Sigmoid colon (tissue), 7 donors: Measurements from ENCODE around the gene NEIL1. TPM values are rescaled to one million over a fixed set of nuclear protein-coding genes. Genes with fewer than 3 reads are reported as not detected.
"Not testable (repeated sequence)": the region's sequence is repeated elsewhere in the genome, so short reads cannot be mapped to it uniquely, and the experiment has no call there.

Experiments
- DNase-seq: peaks from one replicate; pipeline ENCODE4 v3.0.0-alpha.2; 2019
- H3K27ac ChIP-seq, 4 donors: fragments of 200-600 bp; sonication (generic); one replicate each; pipeline ENCODE4 v1.5.1; 2016 to 2019; ENCODE audit warnings: mild to moderate bottlenecking in 1 of 4
- H3K27me3 ChIP-seq, 3 donors: fragments of 200-600 bp; sonication (generic); one replicate each; pipeline ENCODE4 v1.5.1; 2019; ENCODE audit warnings: mild to moderate bottlenecking in 1 of 3
- H3K36me3 ChIP-seq, 4 donors: fragments of 200-600 bp; sonication (generic); one replicate each; pipeline ENCODE4 v1.5.1; 2016 to 2019
- H3K4me1 ChIP-seq, 4 donors: fragments of 200-600 bp; sonication (generic); one replicate each; pipeline ENCODE4 v1.5.1; 2017 to 2019
- H3K4me3 ChIP-seq, 4 donors: fragments of 200-600 bp; sonication (generic); one replicate each; pipeline ENCODE4 v1.5.1; 2017 to 2019; ENCODE audit warnings: mild to moderate bottlenecking in 2 of 4, moderate library complexity in 1 of 4
- H3K9me3 ChIP-seq, 4 donors: fragments of 200-600 bp in 3 of 4; sonication (generic) in 3 of 4; one replicate each; pipeline versions ENCODE4 v1.5.1 to v1.6.1; 2013 to 2019
- EP300 ChIP-seq, 4 donors: sonication (generic); formaldehyde crosslinking; IDR thresholded peaks; one replicate each; pipeline ENCODE4 v1.6.1; 2017; ENCODE audit warnings: antibody characterized with exemption in 4 of 4
- POLR2A ChIP-seq, 2 donors: fragments of 450-650 bp; IDR thresholded peaks; one replicate each; pipeline ENCODE4 v1.6.1; 2016; ENCODE audit warnings: antibody characterized with exemption in 2 of 2, mild to moderate bottlenecking in 2 of 2, moderate library complexity in 2 of 2
- POLR2AphosphoS5 ChIP-seq, 4 donors: sonication (generic); formaldehyde crosslinking; IDR thresholded peaks; one replicate each; pipeline ENCODE4 v1.6.1; 2017; ENCODE audit warnings: antibody characterized with exemption in 4 of 4
- WGBS, 2 donors: extraction: QIAGEN DNeasy Blood & Tissue Kit; methylation state at CpG; one replicate each; pipeline ENCODE4 v1.1.7; 2013; 5-methylcytosine and 5-hydroxymethylcytosine counted together
- intact Hi-C: fragments of 100-400 bp; cut with DNase I; formaldehyde crosslinking; loops from one replicate; pipeline ENCODE4 v1.15.1; 2023
- polyA plus RNA-seq, 3 donors: library from polyadenylated mRNA; stranded (reverse); fragments of 200-250 nt; gene quantifications; one replicate each; pipeline ENCODE4 v1.2.3, GENCODE V29; 2013
- total RNA-seq, 4 donors: library from RNA; depleted of rRNA; stranded (reverse); fragments of >200 nt; gene quantifications; one replicate each; pipeline ENCODE4 v1.1.0, GENCODE V29; 2016
- TF ChIP-seq, protein P1 (sequence below), 4 experiments: fragments of 450-650 bp in 3 of 4; fragments of 200-600 bp in 1 of 4; IDR thresholded peaks; one replicate each; pipeline ENCODE4 v1.5.1; 2016 to 2019; ENCODE audit warnings: antibody characterized with exemption in 4 of 4, mild to moderate bottlenecking in 3 of 4, moderate library complexity in 2 of 4
- donor health status: healthy with polysubstance abuse.
- donor health status: Bipolar disorder and iron deficiency.
- donor health status: healthy.

The NEIL1 gene
- total and polyA plus RNA-seq, 7 donors, result 5.4 to 51.5 (median 22.2) TPM

DNA sequence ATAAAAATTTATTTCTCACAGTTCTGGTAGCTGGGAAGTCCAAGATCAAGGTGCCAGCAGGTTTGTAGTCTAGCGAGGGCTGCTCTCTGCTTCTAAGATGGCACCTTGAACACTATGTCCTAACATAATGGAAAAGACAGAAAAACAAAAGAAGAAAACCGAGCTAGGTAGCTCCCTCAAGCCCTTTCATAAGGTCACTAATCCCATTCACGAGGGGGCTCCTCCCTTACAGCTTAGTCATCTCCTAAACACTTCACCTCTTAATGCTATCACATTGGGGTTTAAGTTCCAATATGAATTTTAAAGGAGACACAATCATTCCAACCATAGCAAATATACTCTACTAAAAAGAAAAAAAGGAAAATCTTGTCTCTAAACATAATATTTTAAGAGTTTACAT, 40.7 kb upstream of the NEIL1 start:
- no peak overlapping the region for H3K4me3 ChIP-seq
- peaks cover 0 to 29% (median 12%) of the 10 kb centered on the region in 3 donors for H3K27me3 ChIP-seq
- intact Hi-C loops, result no loop called here
- H3K9me3 ChIP-seq, result no peaks in the 10 kb centered on the region
- no peaks in the 10 kb centered on the region for H3K4me1 ChIP-seq
- no peak for DNase-seq
- TF ChIP-seq POLR2A (IDR thresholded peaks at IDR 0.05), result no peak
- TF ChIP-seq EP300 (IDR thresholded peaks at IDR 0.05), result no peak
- TF ChIP-seq, protein P1, sequence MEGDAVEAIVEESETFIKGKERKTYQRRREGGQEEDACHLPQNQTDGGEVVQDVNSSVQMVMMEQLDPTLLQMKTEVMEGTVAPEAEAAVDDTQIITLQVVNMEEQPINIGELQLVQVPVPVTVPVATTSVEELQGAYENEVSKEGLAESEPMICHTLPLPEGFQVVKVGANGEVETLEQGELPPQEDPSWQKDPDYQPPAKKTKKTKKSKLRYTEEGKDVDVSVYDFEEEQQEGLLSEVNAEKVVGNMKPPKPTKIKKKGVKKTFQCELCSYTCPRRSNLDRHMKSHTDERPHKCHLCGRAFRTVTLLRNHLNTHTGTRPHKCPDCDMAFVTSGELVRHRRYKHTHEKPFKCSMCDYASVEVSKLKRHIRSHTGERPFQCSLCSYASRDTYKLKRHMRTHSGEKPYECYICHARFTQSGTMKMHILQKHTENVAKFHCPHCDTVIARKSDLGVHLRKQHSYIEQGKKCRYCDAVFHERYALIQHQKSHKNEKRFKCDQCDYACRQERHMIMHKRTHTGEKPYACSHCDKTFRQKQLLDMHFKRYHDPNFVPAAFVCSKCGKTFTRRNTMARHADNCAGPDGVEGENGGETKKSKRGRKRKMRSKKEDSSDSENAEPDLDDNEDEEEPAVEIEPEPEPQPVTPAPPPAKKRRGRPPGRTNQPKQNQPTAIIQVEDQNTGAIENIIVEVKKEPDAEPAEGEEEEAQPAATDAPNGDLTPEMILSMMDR (IDR thresholded peaks at IDR 0.05), result no peak
- no peak for TF ChIP-seq POLR2AphosphoS5 (IDR thresholded peaks at IDR 0.05)
- WGBS, 2 donors, result 64 to 69% methylated on average over 3 of the region's 3 CpGs
- no peaks in the 10 kb centered on the region for H3K36me3 ChIP-seq
- no peak overlapping the region for H3K27ac ChIP-seq

DNA sequence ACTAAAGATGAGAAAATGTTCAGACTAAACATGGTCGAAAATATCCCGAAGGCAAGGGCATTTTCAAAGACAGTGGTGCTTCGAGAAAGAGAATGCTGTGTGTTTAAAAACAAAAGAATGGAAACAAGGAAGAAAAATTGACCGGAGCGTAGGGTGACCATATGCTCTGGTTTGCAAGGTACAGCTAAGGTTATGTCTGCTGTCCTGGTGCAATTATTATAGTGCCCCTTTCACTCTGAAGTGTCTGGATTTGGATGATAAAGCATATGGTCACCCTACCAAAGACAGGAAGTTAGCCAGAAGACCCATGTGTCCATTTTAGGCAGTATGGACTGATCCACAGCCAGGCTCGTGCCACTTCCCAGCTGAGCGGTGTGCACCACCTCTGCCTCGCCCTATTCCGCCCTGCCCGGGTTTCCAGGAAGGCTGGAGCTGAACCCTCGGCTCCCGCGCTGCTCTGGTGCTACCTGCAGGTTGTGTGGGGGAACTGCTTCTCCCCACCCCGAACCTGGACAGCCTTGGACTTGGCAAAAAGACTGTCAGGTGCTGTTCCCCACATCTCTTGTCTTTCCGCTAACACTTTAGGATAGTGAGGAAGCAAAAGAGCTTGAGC, 39.0 kb upstream of the NEIL1 start:
- DNase-seq, result peak; percentile 64
- intact Hi-C loops, result no loop called here
- Histone ChIP-seq H3K36me3 (no peaks in the 10 kb centered on the region), H3K9me3 (no peaks in the 10 kb centered on the region), H3K27me3 (peaks cover 0 to 29% (median 12%) of the 10 kb centered on the region in 3 donors), H3K4me1 (no peaks in the 10 kb centered on the region), H3K4me3 (no peak overlapping the region), H3K27ac (no peak overlapping the region)
- 17 to 32% methylated on average over 15 of the region's 15 CpGs for WGBS, 2 donors
- TF ChIP-seq, protein P1 (IDR thresholded peaks at IDR 0.05), result no peak
- TF ChIP-seq POLR2AphosphoS5 (IDR thresholded peaks at IDR 0.05), result no peak

DNA sequence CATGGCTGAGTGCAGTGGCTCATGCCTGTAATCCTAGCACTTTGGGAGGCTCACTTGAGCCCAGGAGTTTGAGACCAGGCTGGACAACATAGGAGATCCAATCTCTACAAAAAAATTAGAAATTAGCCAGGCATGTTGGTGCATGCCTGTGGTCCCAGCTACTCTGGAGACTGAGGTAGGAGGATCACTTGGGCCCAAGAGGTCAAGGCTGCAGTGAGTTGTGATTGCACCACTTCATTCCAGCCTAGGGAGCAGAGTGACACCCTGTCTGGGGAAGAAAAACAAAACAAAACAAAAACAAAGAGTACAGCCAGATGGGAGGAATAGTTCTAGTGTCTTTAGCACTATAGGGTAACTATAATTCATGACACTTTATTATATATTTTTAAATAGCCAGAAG, 37.1 kb upstream of the NEIL1 start:
- Histone ChIP-seq H3K36me3 (no peaks in the 10 kb centered on the region), H3K4me3 (no peak overlapping the region), H3K9me3 (no peaks in the 10 kb centered on the region), H3K27me3 (peaks cover 0 to 29% (median 9%) of the 10 kb centered on the region in 3 donors), H3K4me1 (no peaks in the 10 kb centered on the region), H3K27ac (no peak overlapping the region)
- DNase-seq, result no peak
- TF ChIP-seq POLR2AphosphoS5 (IDR thresholded peaks at IDR 0.05) (no peak), POLR2A (IDR thresholded peaks at IDR 0.05) (no peak), EP300 (IDR thresholded peaks at IDR 0.05) (no peak)
- TF ChIP-seq, protein P1 (IDR thresholded peaks at IDR 0.05), result no peak
- intact Hi-C loops, result no loop called here

DNA sequence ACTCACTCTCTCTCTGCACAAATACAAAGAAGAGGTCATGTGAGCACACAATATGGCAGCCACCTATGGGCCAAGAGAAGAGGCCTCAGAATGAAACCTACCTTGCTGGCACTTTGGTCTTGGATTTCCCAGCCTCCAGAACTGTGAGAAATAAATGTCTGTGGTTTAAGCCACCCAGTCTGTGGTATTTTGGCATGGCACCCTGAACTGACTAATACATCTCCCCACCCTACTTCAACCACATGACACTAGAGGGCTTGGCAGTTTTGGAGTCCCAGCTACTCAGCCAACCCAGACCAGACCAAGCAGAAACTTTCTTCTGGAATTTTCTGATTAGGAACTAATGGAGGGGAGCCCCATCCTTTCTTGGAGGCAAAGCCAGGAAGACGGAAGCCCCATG, 34.3 kb upstream of the NEIL1 start:
- 94 to 100% methylated on average over 1 of the region's 1 CpG for WGBS, 2 donors
- H3K9me3 ChIP-seq, H3K27ac ChIP-seq, DNase-seq, H3K4me3 ChIP-seq, H3K4me1 ChIP-seq, intact Hi-C loops, H3K36me3 ChIP-seq: not testable (repeated sequence)
- peaks cover 0 to 12% (median 8%) of the 10 kb centered on the region in 3 donors for H3K27me3 ChIP-seq

DNA sequence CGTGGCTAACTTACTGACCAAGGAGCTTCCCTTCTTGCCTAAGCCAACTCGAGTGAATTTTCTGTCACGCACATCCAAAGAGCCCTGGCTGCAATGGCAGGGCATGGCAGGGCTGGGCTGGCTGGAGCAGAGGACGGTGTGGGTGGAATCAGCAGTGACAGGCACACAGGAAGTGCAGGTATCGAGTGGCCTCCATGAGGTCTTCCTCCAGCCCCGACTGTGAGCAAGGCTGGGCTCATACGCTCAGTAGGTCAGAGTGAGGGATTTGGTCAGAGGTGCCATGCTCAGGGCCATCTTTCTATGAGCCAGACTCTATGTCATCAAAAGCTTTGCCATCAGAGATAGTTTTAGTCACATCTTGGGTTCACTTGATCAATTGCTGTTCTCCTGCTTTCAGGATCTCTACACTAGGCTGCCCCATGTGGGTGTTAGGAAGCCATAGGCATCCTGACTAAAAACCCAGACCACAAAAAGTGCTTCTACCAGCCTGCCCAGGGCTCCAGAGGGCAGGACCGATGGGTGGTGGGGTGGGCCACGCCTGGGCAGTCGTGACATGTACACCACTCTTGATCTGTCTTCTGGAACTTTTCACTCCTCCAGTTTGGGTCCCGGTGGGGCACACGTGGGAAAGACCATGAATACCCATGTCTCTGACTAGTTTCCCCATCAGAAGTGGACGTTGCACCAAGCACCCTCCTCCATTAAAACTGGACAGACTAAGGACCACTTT, 33.6 kb upstream of the NEIL1 start:
- Histone ChIP-seq H3K27ac (no peak overlapping the region), H3K27me3 (peaks cover 0 to 5% (median under 1%) of the 10 kb centered on the region in 3 donors), H3K4me3 (no peak overlapping the region), H3K4me1 (no peaks in the 10 kb centered on the region), H3K36me3 (no peaks in the 10 kb centered on the region), H3K9me3 (no peaks in the 10 kb centered on the region)
- TF ChIP-seq EP300 (IDR thresholded peaks at IDR 0.05) (no peak), POLR2AphosphoS5 (IDR thresholded peaks at IDR 0.05) (no peak), POLR2A (IDR thresholded peaks at IDR 0.05) (no peak)
- TF ChIP-seq, protein P1 (IDR thresholded peaks at IDR 0.05), result no peak
- peak; percentile 30 for DNase-seq
- WGBS, 2 donors, result 83 to 92% methylated on average over 13 of the region's 13 CpGs
- intact Hi-C loops, result no loop called here
